ENCODE results near the gene LMOD3.

LMOD3 gene

DNA sequence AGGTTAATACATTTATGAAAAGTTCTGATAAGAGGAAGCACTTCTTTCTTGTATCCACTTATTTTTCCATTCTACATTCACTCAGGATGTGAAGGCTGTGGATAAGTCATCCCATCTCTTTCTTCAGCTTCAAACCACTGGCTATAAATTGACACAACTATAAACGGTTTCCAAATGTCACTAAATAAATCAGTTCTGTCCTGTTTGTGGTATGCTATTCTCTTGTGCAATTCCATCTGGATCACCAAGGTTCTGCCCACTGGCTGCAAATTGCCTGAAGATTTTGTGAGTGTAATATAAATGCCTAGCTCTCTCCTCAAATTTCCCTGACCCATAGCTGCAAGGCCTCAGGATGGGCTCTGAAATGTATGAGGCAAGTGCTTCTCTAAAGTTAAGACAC is 7.1 kb upstream of the LMOD3 start:
- TF ChIP-seq CTCF (IDR thresholded peaks at IDR 0.05), result no peak
- Histone ChIP-seq H3K9me3 (ENCODE audit: control insufficient read depth, low read length) (no peaks in the 10 kb centered on the region), H3K4me2 (ENCODE audit: low read length) (no peak overlapping the region), H3K4me1 (peaks cover 2% of the 10 kb centered on the region), H3K9ac (no peak overlapping the region), H3K36me3 (ENCODE audit: control insufficient read depth, insufficient read depth, low read length) (no peaks in the 10 kb centered on the region), H3K27me3 (ENCODE audit: control insufficient read depth, insufficient read depth, low read length) (no peaks in the 10 kb centered on the region), H3K79me2 (no peaks in the 10 kb centered on the region), H3K27ac (no peak overlapping the region), H2AFZ (peak overlapping the region; percentile 21), H3K4me3 (ENCODE audit: low read depth, low read length) (no peak overlapping the region)

DNA sequence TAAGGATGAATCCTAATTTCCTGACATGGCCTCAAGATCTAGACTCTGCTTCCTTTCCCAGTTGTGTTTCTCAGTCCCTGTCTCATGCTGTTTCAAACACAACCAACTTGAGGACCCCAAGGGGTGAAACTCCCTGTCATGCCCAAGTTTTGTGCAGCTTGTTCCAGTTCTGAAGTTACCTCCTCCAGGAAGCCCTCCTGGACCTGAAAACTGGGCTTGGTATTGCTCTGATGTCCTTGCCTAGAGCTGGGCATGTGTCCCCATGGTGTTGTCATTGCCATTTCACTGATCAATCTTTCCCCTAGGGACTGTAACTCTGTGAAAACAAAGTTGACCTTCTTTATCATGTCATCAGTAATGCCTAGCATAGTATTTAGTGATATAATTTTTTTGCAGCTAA is 6.1 kb upstream of the LMOD3 start:
- Histone ChIP-seq H3K27ac (no peak overlapping the region), H3K27me3 (ENCODE audit: control insufficient read depth, insufficient read depth, low read length) (no peaks in the 10 kb centered on the region), H3K9ac (no peak overlapping the region), H3K4me1 (peaks cover 2% of the 10 kb centered on the region), H3K4me2 (ENCODE audit: low read length) (no peak overlapping the region), H3K79me2 (no peaks in the 10 kb centered on the region), H3K4me3 (ENCODE audit: low read depth, low read length) (no peak overlapping the region), H2AFZ (no peak overlapping the region), H3K36me3 (ENCODE audit: control insufficient read depth, insufficient read depth, low read length) (no peaks in the 10 kb centered on the region), H3K9me3 (ENCODE audit: control insufficient read depth, low read length) (no peaks in the 10 kb centered on the region)
- no peak for TF ChIP-seq CTCF (IDR thresholded peaks at IDR 0.05)

DNA sequence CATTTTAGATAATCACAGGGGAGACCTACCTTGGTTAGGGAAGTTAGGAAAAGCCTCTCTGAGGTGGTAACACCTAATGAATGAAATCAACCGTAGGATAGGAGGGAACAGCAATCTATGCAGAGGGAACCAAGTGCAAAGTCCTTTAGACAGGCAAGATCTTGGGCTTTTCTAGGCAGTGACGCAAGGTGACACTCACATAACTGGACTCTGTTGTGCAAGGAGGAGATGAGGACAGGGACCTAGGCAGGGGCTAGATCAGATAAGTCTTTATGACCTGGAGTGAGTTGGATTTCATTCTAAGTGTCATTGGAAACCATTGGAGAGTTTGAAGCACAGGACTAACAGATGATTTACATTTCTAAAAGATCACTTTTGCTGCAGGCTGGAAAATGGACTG is 4.6 kb upstream of the LMOD3 start:
- Histone ChIP-seq H3K9ac (no peak overlapping the region), H2AFZ (no peak overlapping the region), H3K27me3 (ENCODE audit: control insufficient read depth, insufficient read depth, low read length) (no peaks in the 10 kb centered on the region), H3K36me3 (ENCODE audit: control insufficient read depth, insufficient read depth, low read length) (no peaks in the 10 kb centered on the region), H3K79me2 (no peaks in the 10 kb centered on the region), H3K4me1 (peaks cover 2% of the 10 kb centered on the region), H3K4me3 (ENCODE audit: low read depth, low read length) (no peak overlapping the region), H3K9me3 (ENCODE audit: control insufficient read depth, low read length) (no peaks in the 10 kb centered on the region), H3K4me2 (ENCODE audit: low read length) (no peak overlapping the region), H3K27ac (no peak overlapping the region)
- no peak for TF ChIP-seq CTCF (IDR thresholded peaks at IDR 0.05)

GRCh38 chr3:69126216-69126615 is 3.8 kb upstream of the LMOD3 start:
- Histone ChIP-seq H3K4me3 (ENCODE audit: low read depth, low read length) (no peak overlapping the region), H2AFZ (no peak overlapping the region), H3K36me3 (ENCODE audit: control insufficient read depth, insufficient read depth, low read length) (no peaks in the 10 kb centered on the region), H3K79me2 (no peaks in the 10 kb centered on the region), H3K9ac (no peak overlapping the region), H3K4me2 (ENCODE audit: low read length) (no peak overlapping the region), H3K4me1 (peaks cover 3% of the 10 kb centered on the region), H3K27me3 (ENCODE audit: control insufficient read depth, insufficient read depth, low read length) (no peaks in the 10 kb centered on the region), H3K9me3 (ENCODE audit: control insufficient read depth, low read length) (no peaks in the 10 kb centered on the region), H3K27ac (no peak overlapping the region)
- no peak for TF ChIP-seq CTCF (IDR thresholded peaks at IDR 0.05)

- H3K9ac ChIP-seq, result no peak overlapping the region
- TF ChIP-seq CTCF (IDR thresholded peaks at IDR 0.05), result no peak
- H3K79me2 ChIP-seq, result no peaks in the 10 kb centered on the region
- peak overlapping the region; percentile 3 for H2AFZ ChIP-seq
- H3K27ac ChIP-seq, result no peak overlapping the region
- no peaks in the 10 kb centered on the region for H3K9me3 ChIP-seq (ENCODE audit: control insufficient read depth, low read length)
- no peaks in the 10 kb centered on the region for H3K27me3 ChIP-seq (ENCODE audit: control insufficient read depth, insufficient read depth, low read length)
- H3K4me3 ChIP-seq (ENCODE audit: low read depth, low read length), result no peak overlapping the region
- H3K4me2 ChIP-seq (ENCODE audit: low read length), result no peak overlapping the region
- H3K4me1 ChIP-seq, result peaks cover 3% of the 10 kb centered on the region
- no peaks in the 10 kb centered on the region for H3K36me3 ChIP-seq (ENCODE audit: control insufficient read depth, insufficient read depth, low read length)
These were observed 445 bp downstream of the LMOD3 start for GRCh38 chr3:69121950-69122349.
